GM12878 (cell line): ENCODE measurements around the gene ARF3. TPM values are rescaled to one million over a fixed set of nuclear protein-coding genes. Genes with fewer than 3 reads are reported as not detected.

Experiments used
- KAT2A ChIP-seq: conservative IDR thresholded peaks from 2 replicates; pipeline ENCODE4 v1.6.1; 2011; ENCODE audit warnings: low read depth, low read length; ENCODE audit not compliant: control insufficient read depth
- NFYA ChIP-seq: IDR thresholded peaks from 2 replicates; pipeline ENCODE4 v1.6.1; 2011; ENCODE audit warnings: low read depth, mild to moderate bottlenecking, low read length, improper control_type of control experiment, borderline replicate concordance
- NR2C2 ChIP-seq: IDR thresholded peaks from 2 replicates; pipeline ENCODE4 v1.6.1; 2011; ENCODE audit warnings: borderline replicate concordance, low read depth; ENCODE audit not compliant: control insufficient read depth, insufficient read length
- SMAD5 ChIP-seq: IDR thresholded peaks from 2 replicates; pipeline ENCODE4 v1.6.1; 2016; ENCODE audit warnings: antibody characterized with exemption, low read depth
- TBL1XR1 ChIP-seq: IDR thresholded peaks from 2 replicates; pipeline ENCODE4 v1.6.1; 2012; ENCODE audit warnings: low read depth, low read length, improper control_type of control experiment
- polyA plus RNA-seq, 11 experiments: library from polyadenylated mRNA; depleted of rRNA in 4 of 11; unstranded in 6 of 11; stranded (reverse) in 5 of 11; fragments of >200 nt; fragmentation: Nextera tagmentation in 4 of 11; fragmentation: Illumina TruSeq in 1 of 11; extraction: Ambion mirVana in 4 of 11; extraction: Trizol in 1 of 11; gene quantifications; 1 replicate in 1 of 11; 2 replicates in 10 of 11; pipeline versions ENCODE4 v1.2.1 to v1.2.3, GENCODE V29; 2011 to 2016; ENCODE audit warnings: inconsistent platforms in 2 of 11, missing spikeins in 2 of 11, low read depth in 1 of 11
- total RNA-seq, 4 experiments: library from RNA; depleted of rRNA in 3 of 4; stranded (reverse); fragments of >200 nt in 3 of 4; fragmentation: Illumina TruSeq in 1 of 4; extraction: Trizol in 1 of 4; gene quantifications; 2 replicates each; pipeline versions ENCODE4 v1.2.1 to v1.2.3, GENCODE V29; 2013 to 2021
- TF ChIP-seq, protein P1 (sequence below), 3 experiments: IDR thresholded peaks in 2 of 3; conservative IDR thresholded peaks in 1 of 3; 2 replicates each; pipeline ENCODE4 v1.5.1; 2011; ENCODE audit warnings: low read depth in 3 of 3, low read length in 3 of 3, mild to moderate bottlenecking in 3 of 3, control low read depth in 2 of 3, moderate library complexity in 2 of 3, inconsistent platforms in 1 of 3, mixed read lengths in 1 of 3; ENCODE audit not compliant: control insufficient read depth in 2 of 3, insufficient read depth in 1 of 3; ENCODE audit errors: extremely low read depth in 1 of 3
- TF ChIP-seq, protein P2 (sequence below): fragments of 450-650 bp; IDR thresholded peaks from 2 replicates; pipeline ENCODE4 v1.6.1; 2017; ENCODE audit warnings: mild to moderate bottlenecking, moderate library complexity
- TF ChIP-seq, protein P3 (sequence below): fragments of 450-650 bp; IDR thresholded peaks from 2 replicates; pipeline ENCODE4 v1.6.1; 2017; ENCODE audit warnings: antibody characterized with exemption, mild to moderate bottlenecking, moderate library complexity
- TF ChIP-seq, protein P4 (sequence below): IDR thresholded peaks from 2 replicates; pipeline ENCODE4 v1.6.1; 2012; ENCODE audit warnings: low read depth, low read length, improper control_type of control experiment

ARF3 gene
- total and polyA plus RNA-seq, 10 of the 15 experiments (the other 5 are each of a cell fraction or from before 2014, with no cell fraction given), result 8.7 to 263 (median 74.4) TPM

DNA sequence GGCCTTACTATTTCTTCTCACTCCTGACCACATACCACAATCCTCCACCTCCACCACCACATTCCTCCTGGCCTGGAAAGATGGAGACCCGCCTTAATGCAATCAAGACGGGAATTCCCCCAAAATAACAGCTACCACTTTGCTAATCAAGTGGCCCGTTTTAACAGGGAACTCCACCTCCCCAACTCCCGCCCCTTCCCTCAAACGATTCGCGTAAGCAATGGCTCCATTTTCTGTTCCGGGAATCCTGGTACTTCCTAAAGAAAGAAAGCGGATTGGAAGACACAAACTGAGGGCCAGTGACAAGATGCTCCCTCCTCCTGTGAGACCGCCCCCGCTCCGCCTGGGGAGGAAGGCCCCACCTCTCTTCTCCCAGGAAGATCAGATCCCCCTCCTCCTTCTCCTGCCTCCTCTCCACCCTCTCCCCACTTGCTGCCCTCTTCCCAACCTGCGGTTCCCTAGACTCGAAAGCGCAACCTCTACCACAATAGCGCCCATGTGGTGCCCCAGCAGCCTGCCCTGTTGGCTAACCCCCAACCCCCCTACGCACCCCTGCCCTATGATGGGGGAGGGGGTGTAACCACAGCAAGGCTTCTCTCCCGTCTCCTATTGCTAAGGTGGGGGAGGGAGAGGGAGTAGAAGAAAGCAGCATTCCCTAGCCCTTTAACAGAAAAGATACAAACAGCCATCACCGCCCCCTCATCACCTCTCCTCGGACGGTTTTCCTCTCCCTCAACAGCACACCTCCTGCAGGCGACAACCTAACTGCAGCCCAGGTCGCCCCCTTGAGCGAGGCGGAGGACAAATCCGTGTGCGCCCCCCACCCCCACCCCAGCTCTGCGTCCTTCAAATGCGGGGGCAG is 777 bp downstream of the ARF3 start (continued):
- TF ChIP-seq, protein P1, sequence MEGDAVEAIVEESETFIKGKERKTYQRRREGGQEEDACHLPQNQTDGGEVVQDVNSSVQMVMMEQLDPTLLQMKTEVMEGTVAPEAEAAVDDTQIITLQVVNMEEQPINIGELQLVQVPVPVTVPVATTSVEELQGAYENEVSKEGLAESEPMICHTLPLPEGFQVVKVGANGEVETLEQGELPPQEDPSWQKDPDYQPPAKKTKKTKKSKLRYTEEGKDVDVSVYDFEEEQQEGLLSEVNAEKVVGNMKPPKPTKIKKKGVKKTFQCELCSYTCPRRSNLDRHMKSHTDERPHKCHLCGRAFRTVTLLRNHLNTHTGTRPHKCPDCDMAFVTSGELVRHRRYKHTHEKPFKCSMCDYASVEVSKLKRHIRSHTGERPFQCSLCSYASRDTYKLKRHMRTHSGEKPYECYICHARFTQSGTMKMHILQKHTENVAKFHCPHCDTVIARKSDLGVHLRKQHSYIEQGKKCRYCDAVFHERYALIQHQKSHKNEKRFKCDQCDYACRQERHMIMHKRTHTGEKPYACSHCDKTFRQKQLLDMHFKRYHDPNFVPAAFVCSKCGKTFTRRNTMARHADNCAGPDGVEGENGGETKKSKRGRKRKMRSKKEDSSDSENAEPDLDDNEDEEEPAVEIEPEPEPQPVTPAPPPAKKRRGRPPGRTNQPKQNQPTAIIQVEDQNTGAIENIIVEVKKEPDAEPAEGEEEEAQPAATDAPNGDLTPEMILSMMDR (IDR thresholded peaks at IDR 0.05 in 2 of 3, conservative IDR thresholded peaks at IDR 0.05 in 1 of 3; ENCODE audit: control insufficient read depth in 2 of 3, extremely low read depth in 1 of 3, insufficient read depth in 1 of 3, low read depth in 3 of 3, low read length in 3 of 3), result no peak
- TF ChIP-seq, protein P2, sequence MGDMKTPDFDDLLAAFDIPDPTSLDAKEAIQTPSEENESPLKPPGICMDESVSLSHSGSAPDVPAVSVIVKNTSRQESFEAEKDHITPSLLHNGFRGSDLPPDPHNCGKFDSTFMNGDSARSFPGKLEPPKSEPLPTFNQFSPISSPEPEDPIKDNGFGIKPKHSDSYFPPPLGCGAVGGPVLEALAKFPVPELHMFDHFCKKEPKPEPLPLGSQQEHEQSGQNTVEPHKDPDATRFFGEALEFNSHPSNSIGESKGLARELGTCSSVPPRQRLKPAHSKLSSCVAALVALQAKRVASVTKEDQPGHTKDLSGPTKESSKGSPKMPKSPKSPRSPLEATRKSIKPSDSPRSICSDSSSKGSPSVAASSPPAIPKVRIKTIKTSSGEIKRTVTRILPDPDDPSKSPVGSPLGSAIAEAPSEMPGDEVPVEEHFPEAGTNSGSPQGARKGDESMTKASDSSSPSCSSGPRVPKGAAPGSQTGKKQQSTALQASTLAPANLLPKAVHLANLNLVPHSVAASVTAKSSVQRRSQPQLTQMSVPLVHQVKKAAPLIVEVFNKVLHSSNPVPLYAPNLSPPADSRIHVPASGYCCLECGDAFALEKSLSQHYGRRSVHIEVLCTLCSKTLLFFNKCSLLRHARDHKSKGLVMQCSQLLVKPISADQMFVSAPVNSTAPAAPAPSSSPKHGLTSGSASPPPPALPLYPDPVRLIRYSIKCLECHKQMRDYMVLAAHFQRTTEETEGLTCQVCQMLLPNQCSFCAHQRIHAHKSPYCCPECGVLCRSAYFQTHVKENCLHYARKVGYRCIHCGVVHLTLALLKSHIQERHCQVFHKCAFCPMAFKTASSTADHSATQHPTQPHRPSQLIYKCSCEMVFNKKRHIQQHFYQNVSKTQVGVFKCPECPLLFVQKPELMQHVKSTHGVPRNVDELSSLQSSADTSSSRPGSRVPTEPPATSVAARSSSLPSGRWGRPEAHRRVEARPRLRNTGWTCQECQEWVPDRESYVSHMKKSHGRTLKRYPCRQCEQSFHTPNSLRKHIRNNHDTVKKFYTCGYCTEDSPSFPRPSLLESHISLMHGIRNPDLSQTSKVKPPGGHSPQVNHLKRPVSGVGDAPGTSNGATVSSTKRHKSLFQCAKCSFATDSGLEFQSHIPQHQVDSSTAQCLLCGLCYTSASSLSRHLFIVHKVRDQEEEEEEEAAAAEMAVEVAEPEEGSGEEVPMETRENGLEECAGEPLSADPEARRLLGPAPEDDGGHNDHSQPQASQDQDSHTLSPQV, result no peak
- TF ChIP-seq NR2C2 (no peak), KAT2A (no peak), SMAD5 (no peak), NFYA (no peak), TBL1XR1 (no peak)
- TF ChIP-seq, protein P3, sequence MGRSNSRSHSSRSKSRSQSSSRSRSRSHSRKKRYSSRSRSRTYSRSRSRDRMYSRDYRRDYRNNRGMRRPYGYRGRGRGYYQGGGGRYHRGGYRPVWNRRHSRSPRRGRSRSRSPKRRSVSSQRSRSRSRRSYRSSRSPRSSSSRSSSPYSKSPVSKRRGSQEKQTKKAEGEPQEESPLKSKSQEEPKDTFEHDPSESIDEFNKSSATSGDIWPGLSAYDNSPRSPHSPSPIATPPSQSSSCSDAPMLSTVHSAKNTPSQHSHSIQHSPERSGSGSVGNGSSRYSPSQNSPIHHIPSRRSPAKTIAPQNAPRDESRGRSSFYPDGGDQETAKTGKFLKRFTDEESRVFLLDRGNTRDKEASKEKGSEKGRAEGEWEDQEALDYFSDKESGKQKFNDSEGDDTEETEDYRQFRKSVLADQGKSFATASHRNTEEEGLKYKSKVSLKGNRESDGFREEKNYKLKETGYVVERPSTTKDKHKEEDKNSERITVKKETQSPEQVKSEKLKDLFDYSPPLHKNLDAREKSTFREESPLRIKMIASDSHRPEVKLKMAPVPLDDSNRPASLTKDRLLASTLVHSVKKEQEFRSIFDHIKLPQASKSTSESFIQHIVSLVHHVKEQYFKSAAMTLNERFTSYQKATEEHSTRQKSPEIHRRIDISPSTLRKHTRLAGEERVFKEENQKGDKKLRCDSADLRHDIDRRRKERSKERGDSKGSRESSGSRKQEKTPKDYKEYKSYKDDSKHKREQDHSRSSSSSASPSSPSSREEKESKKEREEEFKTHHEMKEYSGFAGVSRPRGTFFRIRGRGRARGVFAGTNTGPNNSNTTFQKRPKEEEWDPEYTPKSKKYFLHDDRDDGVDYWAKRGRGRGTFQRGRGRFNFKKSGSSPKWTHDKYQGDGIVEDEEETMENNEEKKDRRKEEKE, result no peak
- TF ChIP-seq, protein P4, sequence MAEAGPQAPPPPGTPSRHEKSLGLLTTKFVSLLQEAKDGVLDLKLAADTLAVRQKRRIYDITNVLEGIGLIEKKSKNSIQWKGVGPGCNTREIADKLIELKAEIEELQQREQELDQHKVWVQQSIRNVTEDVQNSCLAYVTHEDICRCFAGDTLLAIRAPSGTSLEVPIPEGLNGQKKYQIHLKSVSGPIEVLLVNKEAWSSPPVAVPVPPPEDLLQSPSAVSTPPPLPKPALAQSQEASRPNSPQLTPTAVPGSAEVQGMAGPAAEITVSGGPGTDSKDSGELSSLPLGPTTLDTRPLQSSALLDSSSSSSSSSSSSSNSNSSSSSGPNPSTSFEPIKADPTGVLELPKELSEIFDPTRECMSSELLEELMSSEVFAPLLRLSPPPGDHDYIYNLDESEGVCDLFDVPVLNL, result no peak
